Brain microvascular endothelial cell (primary cell): ENCODE results near the gene PNPLA7.
A peak's percentile ranks its signal among the peaks of the same experiment; 100 is the strongest.

Experiments
- DNase-seq: peaks from one replicate; pipeline ENCODE4 v3.0.0-alpha.2; 2020
- H3K27ac ChIP-seq: fragments of 250-450 bp; sonication (Bioruptor Pico); 2 replicates; pipeline ENCODE4 v1.5.1; 2020; ENCODE audit warnings: mild to moderate bottlenecking, moderate library complexity
- H3K27me3 ChIP-seq: fragments of 250-450 bp; sonication (Bioruptor Pico); replicated peaks from 2 replicates; pipeline ENCODE4 v1.5.1; 2020; ENCODE audit warnings: mild to moderate bottlenecking
- H3K36me3 ChIP-seq: fragments of 250-450 bp; sonication (Bioruptor Pico); replicated peaks from 2 replicates; pipeline ENCODE4 v1.5.1; 2020; ENCODE audit warnings: mild to moderate bottlenecking
- H3K4me3 ChIP-seq: 2 replicates; pipeline ENCODE4 v1.5.1; 2011; ENCODE audit warnings: low read depth, mild to moderate bottlenecking, control low read depth, low read length, moderate library complexity
- in situ Hi-C: cut with HindIII; loops from 2 replicates; pipeline ENCODE4 v1.10.0; 2017; ENCODE audit warnings: low sequenced_read_pairs, low pct_ligation_motif_present
- TF ChIP-seq, protein P1 (sequence below): IDR thresholded peaks from 2 replicates; pipeline ENCODE4 v1.5.1; 2011; ENCODE audit warnings: low read depth, mild to moderate bottlenecking, moderate library complexity, low read length, control low read depth, inconsistent platforms; ENCODE audit errors: missing control alignments

The PNPLA7 gene

GRCh38 chr9:137459601-137460362, 90.4 kb downstream of the PNPLA7 start:
- in situ Hi-C loops: no loop called here
- DNase-seq: no peak
- Histone ChIP-seq H3K4me3 (peak overlapping the region; percentile 39), H3K27ac (peak overlapping the region; percentile 23), H3K36me3 (peaks cover 8% of the 10 kb centered on the region), H3K27me3 (no peaks in the 10 kb centered on the region)
- TF ChIP-seq, protein P1, sequence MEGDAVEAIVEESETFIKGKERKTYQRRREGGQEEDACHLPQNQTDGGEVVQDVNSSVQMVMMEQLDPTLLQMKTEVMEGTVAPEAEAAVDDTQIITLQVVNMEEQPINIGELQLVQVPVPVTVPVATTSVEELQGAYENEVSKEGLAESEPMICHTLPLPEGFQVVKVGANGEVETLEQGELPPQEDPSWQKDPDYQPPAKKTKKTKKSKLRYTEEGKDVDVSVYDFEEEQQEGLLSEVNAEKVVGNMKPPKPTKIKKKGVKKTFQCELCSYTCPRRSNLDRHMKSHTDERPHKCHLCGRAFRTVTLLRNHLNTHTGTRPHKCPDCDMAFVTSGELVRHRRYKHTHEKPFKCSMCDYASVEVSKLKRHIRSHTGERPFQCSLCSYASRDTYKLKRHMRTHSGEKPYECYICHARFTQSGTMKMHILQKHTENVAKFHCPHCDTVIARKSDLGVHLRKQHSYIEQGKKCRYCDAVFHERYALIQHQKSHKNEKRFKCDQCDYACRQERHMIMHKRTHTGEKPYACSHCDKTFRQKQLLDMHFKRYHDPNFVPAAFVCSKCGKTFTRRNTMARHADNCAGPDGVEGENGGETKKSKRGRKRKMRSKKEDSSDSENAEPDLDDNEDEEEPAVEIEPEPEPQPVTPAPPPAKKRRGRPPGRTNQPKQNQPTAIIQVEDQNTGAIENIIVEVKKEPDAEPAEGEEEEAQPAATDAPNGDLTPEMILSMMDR: no peak

DNA sequence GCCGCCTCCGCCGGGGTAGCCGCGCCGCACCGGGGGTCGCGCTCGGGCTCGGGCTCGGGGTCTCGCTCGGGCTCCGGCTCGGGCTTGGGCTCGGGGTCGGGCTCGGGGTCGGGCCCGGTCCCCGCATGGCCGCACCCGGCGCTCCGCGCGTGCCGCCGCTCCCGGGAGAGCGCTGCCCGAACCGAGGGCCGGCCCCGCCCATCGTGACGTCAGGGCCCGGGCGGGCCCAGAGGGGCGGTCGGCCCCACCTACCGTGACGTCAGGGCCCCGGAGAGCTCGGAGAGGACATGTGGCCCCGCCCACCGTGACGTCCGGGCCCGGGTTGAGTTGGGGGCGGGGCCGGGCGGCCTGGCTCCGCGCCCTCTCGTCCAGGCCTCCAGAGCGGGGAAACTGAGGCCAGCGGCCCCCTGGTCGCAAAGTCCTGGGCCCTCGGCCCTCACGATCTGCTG, 91.0 kb downstream of the PNPLA7 start, which contains the start of gene NSMF:
TSS of gene NSMF (minus strand) at position 183 of the 449 bp plus-strand sequence. CDS start 232 bp downstream, outside the sequence.
- TF ChIP-seq, protein P1: no peak
- peak; percentile 72 for DNase-seq
- no peaks in the 10 kb centered on the region for H3K27me3 ChIP-seq
- peaks cover 11% of the 10 kb centered on the region for H3K36me3 ChIP-seq
- in situ Hi-C loops: no loop called here
- peak within 1 kb of the TSS; percentile 30 for H3K27ac ChIP-seq
- H3K4me3 ChIP-seq: peak within 1 kb of the TSS; percentile 61

DNA sequence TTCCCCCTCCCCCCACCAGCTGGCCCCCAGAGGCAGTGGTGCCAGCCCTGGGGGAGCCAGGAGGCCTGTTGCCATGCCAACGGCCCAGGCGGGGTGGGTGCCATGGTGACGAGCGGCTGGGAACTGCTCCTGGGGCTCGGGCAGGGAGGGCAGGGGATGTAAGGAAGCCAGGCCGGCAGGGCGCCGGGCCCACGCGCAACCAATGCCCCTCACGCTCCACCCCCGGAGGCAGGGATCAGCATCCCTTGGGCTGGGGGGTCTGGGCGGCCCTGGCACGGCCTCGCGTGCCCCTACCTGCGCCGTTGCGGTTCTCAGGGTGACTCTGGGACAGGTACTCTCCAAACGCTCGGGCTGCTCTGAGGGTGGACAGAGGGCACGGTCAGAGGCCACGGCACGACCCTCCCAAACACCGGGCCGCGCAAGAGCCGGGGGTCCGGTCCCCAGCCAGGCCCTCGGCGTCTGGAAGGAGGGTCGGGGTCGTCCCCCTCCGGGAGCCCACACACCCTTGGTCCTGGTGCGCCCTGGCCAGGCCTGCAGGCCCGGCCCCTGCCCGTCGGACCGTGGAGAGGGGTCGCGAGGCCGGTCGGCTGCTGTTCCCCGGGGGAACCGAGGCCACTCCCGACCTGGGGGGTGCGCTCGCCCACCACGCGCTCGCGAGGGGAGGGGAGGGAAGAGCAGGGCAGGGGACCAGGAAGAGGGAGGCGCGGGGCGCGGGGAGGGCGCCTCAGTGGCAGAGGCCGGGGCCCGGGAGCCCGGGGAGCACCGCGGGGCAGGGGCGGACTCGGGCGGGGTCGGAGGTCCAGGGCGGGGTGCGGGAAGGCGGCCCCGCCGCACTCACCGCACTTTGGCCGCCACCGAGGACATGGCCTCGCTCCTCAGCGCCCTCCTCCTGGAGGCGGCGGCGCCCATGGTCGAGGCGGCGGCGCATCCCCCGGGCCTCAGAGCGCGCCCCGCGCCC, 91.7 kb downstream of the PNPLA7 start:
- peaks cover 11% of the 10 kb centered on the region for H3K36me3 ChIP-seq
- DNase-seq: no peak
- peak overlapping the region; percentile 30 for H3K27ac ChIP-seq
- in situ Hi-C loops: no loop called here
- no peaks in the 10 kb centered on the region for H3K27me3 ChIP-seq
- peak overlapping the region; percentile 61 for H3K4me3 ChIP-seq
- TF ChIP-seq, protein P1: no peak

GRCh38 chr9:137457406-137458193, 92.6 kb downstream of the PNPLA7 start:
- no peaks in the 10 kb centered on the region for H3K27me3 ChIP-seq
- H3K4me3 ChIP-seq: peak overlapping the region; percentile 61
- H3K36me3 ChIP-seq: peaks cover 19% of the 10 kb centered on the region
- TF ChIP-seq, protein P1: no peak
- in situ Hi-C loops: no loop called here
- no peak overlapping the region for H3K27ac ChIP-seq
- no peak for DNase-seq

DNA sequence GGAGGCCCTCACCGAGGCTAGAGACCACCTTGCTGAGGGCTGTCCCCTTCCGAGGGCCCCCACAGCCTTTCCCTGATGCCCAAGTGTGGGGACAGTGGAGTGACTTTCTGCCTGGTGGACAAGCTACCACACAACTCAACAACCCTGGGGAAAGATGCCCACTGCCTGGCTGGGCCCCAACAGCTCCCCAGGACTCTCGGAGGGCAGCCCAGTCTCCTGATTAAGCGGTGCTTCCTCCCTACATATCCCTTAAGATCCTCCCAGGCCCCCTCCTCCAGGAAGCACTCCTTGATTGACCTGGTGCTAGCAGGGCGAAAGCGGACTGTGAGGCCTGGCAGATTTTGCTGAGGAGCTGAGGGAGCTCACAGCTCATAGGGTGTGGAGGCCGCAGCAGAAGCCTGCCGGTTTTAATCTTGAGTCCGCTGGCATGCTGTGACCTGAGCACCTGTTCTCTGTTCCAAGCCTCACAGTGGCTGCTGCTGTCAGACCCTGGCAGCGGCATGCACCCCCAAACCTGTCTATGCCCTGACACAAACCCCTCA, 93.3 kb downstream of the PNPLA7 start:
- DNase-seq: no peak
- Histone ChIP-seq H3K27ac (peak overlapping the region; percentile 50), H3K27me3 (no peaks in the 10 kb centered on the region), H3K4me3 (peak overlapping the region; percentile 5), H3K36me3 (peaks cover 21% of the 10 kb centered on the region)
- TF ChIP-seq, protein P1: no peak
- in situ Hi-C loops: no loop called here
